Hepatocyte (in vitro differentiated cells): Measurements from ENCODE around the gene STPG3. TPM values are rescaled to one million over a fixed set of nuclear protein-coding genes. Genes with fewer than 3 reads are reported as not detected.
A peak's percentile ranks its signal among the peaks of the same experiment; 100 is the strongest.

Experiments used
- DNase-seq: peaks from one replicate; pipeline ENCODE4 v3.0.0-alpha.2; 2016; ENCODE audit warnings: low spot score
- H2AFZ ChIP-seq: fragments of 200-600 bp; sonication (generic); 2 replicates; pipeline ENCODE4 v1.6.0; 2016; ENCODE audit warnings: antibody characterized with exemption, mild to moderate bottlenecking
- H3K27ac ChIP-seq: fragments of 200-600 bp; sonication (generic); 2 replicates; pipeline ENCODE4 v1.5.1; 2016; ENCODE audit warnings: mild to moderate bottlenecking
- H3K27me3 ChIP-seq: fragments of 200-600 bp; sonication (generic); 2 replicates; pipeline ENCODE4 v1.6.1; 2016
- H3K36me3 ChIP-seq: fragments of 200-600 bp; sonication (generic); replicated peaks from 2 replicates; pipeline ENCODE4 v1.5.1; 2016; ENCODE audit warnings: low read depth; ENCODE audit not compliant: insufficient read depth
- H3K4me1 ChIP-seq: fragments of 200-600 bp; sonication (generic); 2 replicates; pipeline ENCODE4 v1.5.1; 2016; ENCODE audit warnings: mild to moderate bottlenecking, moderate library complexity; ENCODE audit not compliant: insufficient read depth
- H3K4me2 ChIP-seq: fragments of 200-600 bp; sonication (generic); 2 replicates; pipeline ENCODE4 v1.6.0; 2016
- H3K4me3 ChIP-seq: fragments of 200-600 bp; sonication (generic); 2 replicates; pipeline ENCODE4 v1.5.1; 2016; ENCODE audit warnings: mild to moderate bottlenecking
- H3K79me2 ChIP-seq: fragments of 200-600 bp; sonication (generic); 2 replicates; pipeline ENCODE4 v1.6.0; 2017; ENCODE audit warnings: mild to moderate bottlenecking
- H3K9me2 ChIP-seq: fragments of 200-600 bp; sonication (generic); replicated peaks from 2 replicates; pipeline ENCODE4 v1.6.0; 2017; ENCODE audit warnings: mild to moderate bottlenecking; ENCODE audit not compliant: insufficient read depth
- H3K9me3 ChIP-seq: fragments of 200-600 bp; sonication (generic); 2 replicates; pipeline ENCODE4 v1.5.1; 2016; ENCODE audit warnings: low read depth, mild to moderate bottlenecking
- H4K20me1 ChIP-seq: fragments of 200-600 bp; sonication (generic); 2 replicates; pipeline ENCODE4 v1.6.0; 2016; ENCODE audit warnings: mild to moderate bottlenecking; ENCODE audit not compliant: insufficient read depth, poor library complexity, severe bottlenecking
- CTCF ChIP-seq: fragments of 200-600 bp; sonication (generic); IDR thresholded peaks from 2 replicates; pipeline ENCODE4 v1.5.1; 2016; ENCODE audit warnings: antibody characterized with exemption, mild to moderate bottlenecking; ENCODE audit not compliant: poor library complexity
- EZH2 ChIP-seq: fragments of 200-600 bp; sonication (generic); IDR thresholded peaks from 2 replicates; pipeline ENCODE4 v1.6.1; 2016; ENCODE audit warnings: antibody characterized with exemption, mild to moderate bottlenecking, borderline replicate concordance
- EZH2phosphoT487 ChIP-seq: fragments of 200-600 bp; sonication (generic); IDR thresholded peaks from one replicate; pipeline ENCODE4 v1.6.1; 2018; ENCODE audit warnings: antibody characterized with exemption, mild to moderate bottlenecking, low read depth, moderate library complexity; ENCODE audit not compliant: unreplicated experiment, severe bottlenecking
- WGBS: methylation state at CpG from one replicate; pipeline ENCODE4 v1.1.6; 2016; ENCODE audit warnings: low lambda C conversion rate; ENCODE audit errors: missing lambda C conversion rate; 5-methylcytosine and 5-hydroxymethylcytosine counted together
- polyA plus RNA-seq: library from polyadenylated mRNA; unstranded; fragments of >200 nt; fragmentation: Nextera tagmentation; extraction: Ambion mirVana; gene quantifications from 2 replicates; pipeline ENCODE4 v1.2.1, GENCODE V29; 2016
- total RNA-seq: library from RNA; depleted of rRNA; stranded (reverse); fragments of >200 nt; gene quantifications from 2 replicates; pipeline ENCODE4 v1.2.3, GENCODE V29; 2014

The STPG3 gene
- total and polyA plus RNA-seq, 2 experiments from 2014 or later, result 1.5 TPM; not detected in 1

- DNase-seq, result peak; percentile 82
- Histone ChIP-seq H3K9me2 (no peaks in the 10 kb centered on the region), H3K27ac (peak overlapping the region; percentile 82), H3K4me1 (peaks cover 29% of the 10 kb centered on the region), H3K9me3 (no peaks in the 10 kb centered on the region), H3K27me3 (no peaks in the 10 kb centered on the region), H3K4me3 (no peak overlapping the region), H4K20me1 (no peaks in the 10 kb centered on the region), H2AFZ (no peak overlapping the region), H3K4me2 (peak overlapping the region; percentile 70), H3K36me3 (no peaks in the 10 kb centered on the region), H3K79me2 (no peaks in the 10 kb centered on the region)
- 30% methylated on average over 12 of the region's 12 CpGs for WGBS
- TF ChIP-seq CTCF (no peak), EZH2 (no peak), EZH2phosphoT487 (no peak)
Observed at GRCh38 chr9:137218754-137219271, 32.3 kb upstream of the STPG3 start.

- Histone ChIP-seq H2AFZ (no peak overlapping the region), H3K79me2 (no peaks in the 10 kb centered on the region), H3K4me1 (peaks cover 34% of the 10 kb centered on the region), H3K36me3 (no peaks in the 10 kb centered on the region), H3K27me3 (no peaks in the 10 kb centered on the region), H3K9me2 (no peaks in the 10 kb centered on the region), H3K4me2 (no peak overlapping the region), H3K4me3 (no peak overlapping the region), H3K9me3 (no peaks in the 10 kb centered on the region), H3K27ac (peak overlapping the region; percentile 82), H4K20me1 (no peaks in the 10 kb centered on the region)
- DNase-seq, result no peak
- WGBS, result 96% methylated on average over 10 of the region's 10 CpGs
- TF ChIP-seq CTCF (no peak), EZH2 (no peak), EZH2phosphoT487 (no peak)
Observed at GRCh38 chr9:137219757-137220316, 31.2 kb upstream of the STPG3 start.

GRCh38 chr9:137220317-137221094 lies 30.6 kb upstream of the STPG3 start:
- Histone ChIP-seq H3K4me3 (no peak overlapping the region), H3K27me3 (no peaks in the 10 kb centered on the region), H3K4me1 (peaks cover 34% of the 10 kb centered on the region), H4K20me1 (no peaks in the 10 kb centered on the region), H3K9me3 (no peaks in the 10 kb centered on the region), H3K9me2 (no peaks in the 10 kb centered on the region), H3K4me2 (no peak overlapping the region), H3K79me2 (no peaks in the 10 kb centered on the region), H3K36me3 (no peaks in the 10 kb centered on the region), H3K27ac (no peak overlapping the region), H2AFZ (no peak overlapping the region)
- TF ChIP-seq EZH2phosphoT487 (no peak), CTCF (no peak), EZH2 (no peak)
- no peak for DNase-seq
- WGBS, result 93% methylated on average over 47 of the region's 52 CpGs
